Bone marrow (tissue), 2 donors: ENCODE data around the gene ZNF438.
"Not testable (repeated sequence)": the region's sequence is repeated elsewhere in the genome, so short reads cannot be mapped to it uniquely, and the experiment has no call there.

Experiments
- DNase-seq, 2 donors: peaks; one replicate each; lab custom pipeline; 2025; lab: John Stamatoyannopoulos, UW

Gene ZNF438

GRCh38 chr10:30805061-30805460 is 226.6 kb downstream of the ZNF438 start:
- DNase-seq: no peak

DNA sequence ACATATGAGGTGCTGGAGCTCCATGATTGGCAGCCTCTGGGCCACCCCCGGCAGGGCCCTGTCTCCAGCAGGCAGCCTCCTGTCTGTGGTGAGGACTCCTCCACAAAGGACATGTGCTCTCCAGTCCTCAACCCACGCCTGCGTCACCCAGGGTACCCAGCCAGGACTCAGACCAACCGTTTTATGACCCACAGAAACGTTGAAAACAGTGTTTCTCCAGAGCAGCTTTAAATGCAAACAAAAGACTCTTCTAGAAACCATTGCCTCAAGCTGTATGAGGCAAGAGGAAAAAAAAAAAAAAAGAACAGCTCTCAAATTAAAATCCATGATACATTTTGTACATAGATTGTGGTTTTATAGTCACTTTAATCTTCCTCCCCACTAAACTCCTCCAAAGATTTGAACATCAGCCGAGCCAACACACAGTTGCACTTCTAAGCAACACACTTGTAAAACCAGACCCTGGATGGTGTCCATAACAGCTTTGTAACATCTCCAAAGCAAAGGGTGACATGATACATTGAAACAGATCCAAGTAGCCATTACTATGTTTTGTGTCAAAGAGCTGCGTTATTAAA is 227.1 kb downstream of the ZNF438 start:
- DNase-seq: no peak

DNA sequence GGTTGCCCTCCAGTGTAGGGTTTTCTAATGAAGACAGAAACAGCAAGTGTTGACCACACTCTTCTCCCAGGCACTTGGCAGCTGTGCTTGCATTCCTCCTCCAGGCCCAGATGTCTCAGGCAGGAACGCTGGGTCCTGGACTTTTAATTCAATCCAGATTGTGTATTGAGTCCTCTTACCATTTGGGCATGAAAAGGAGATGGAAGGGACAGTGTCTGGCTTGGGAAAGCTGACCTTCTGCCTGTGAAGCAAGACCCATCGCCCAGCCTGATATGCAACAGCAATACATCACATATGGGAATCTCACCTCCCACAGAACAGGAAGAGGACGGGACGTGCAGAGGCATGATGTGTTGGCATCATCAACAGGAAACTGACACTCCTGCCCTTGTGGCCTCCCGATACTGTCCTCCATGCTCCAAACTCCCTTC is 227.8 kb downstream of the ZNF438 start:
- DNase-seq: no peak

DNA sequence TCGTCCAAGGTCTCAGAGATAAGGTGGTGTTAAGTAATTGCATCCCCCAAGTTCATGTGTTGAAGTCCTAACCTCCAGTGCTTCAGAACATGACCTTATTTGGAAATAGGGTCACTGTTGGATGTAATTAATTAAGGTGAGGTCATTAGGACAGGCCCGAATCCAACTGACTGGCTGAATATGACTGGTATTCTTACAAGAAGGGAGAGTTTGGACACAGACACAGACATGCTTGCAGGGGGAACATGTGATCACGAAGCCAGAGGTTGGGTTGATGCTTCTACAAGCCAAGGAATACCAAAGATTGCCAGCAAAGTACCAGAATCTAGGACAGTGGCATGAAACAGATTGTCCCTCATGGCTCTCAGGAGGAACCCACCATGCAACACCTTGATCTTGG is 228.6 kb downstream of the ZNF438 start:
- no peak for DNase-seq

GRCh38 chr10:30800368-30800767 is 231.3 kb downstream of the ZNF438 start:
- no peak for DNase-seq

- DNase-seq: no peak
These were observed 232.9 kb downstream of the ZNF438 start for GRCh38 chr10:30798646-30799185.

DNA sequence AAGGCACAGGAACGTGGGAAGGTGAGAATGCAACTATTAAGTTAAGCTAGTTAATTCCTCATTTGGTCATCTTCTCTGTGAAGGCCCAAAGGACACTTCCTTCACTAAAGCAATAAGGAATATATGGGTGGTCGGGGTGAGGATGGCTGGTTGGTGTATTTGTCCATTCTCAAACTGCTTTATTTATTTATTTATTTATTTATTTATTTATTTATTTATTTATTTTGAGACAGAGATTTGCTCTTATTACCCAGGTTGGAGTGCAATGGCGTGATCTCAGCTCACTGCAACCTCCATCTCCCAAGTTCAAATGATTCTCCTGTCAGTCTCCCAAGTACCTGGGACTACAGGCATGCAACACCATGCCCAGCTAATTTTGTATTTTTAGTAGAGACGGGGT is 236.6 kb downstream of the ZNF438 start:
- DNase-seq: not testable (repeated sequence)
